Measurements from ENCODE around the gene RFFL.

The RFFL gene

DNA sequence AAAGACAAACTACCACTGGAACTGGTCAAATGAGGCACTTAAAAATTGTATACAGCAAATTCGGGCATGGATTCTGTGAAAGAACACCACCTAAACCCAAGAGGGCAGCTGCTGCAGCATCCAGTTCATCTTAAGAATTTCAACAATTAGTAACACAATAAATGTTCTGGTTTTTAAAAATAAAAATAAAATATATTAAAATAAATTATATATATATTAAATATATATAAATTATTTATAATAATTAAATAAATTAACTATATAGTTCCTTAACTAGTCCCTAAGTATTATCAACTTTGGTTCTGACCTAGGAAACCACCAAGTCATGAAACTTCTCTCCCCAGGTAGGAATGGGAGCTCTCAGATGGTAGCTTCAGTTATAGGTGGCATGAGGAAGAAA lies 13.4 kb upstream of the RFFL start:
- POLR2A ChIA-PET, result no interaction called here
- Histone ChIP-seq H3K36me3 (ENCODE audit: control insufficient read depth in 2 of 2, insufficient read depth in 1 of 2, low read length in 2 of 2) (no peaks in the 10 kb centered on the region), H3K4me3 (ENCODE audit: low read depth, low read length) (no peak overlapping the region), H3K9me3 (ENCODE audit: control insufficient read depth, insufficient read depth, low read depth, low read length) (no peaks in the 10 kb centered on the region), H3K4me1 (ENCODE audit: control insufficient read depth, insufficient read depth, low read length) (peaks cover 12% of the 10 kb centered on the region), H3K27ac (ENCODE audit: extremely low read depth, low read depth, low read length) (no peak overlapping the region)
- CTCF ChIA-PET, result interaction anchor here (0.6 to 2.1 kb wide), 3 partner anchors 13 to 16 kb away, joined by 3 to 5 read pairs (median 3); no protein-coding TSS in a partner anchor
- TF ChIP-seq ZNF184 (tag by site-specific recombination; IDR thresholded peaks at IDR 0.05) (no peak), ZNF174 (tag by site-specific recombination; IDR thresholded peaks at IDR 0.05) (no peak), ZNF626 (tag by site-specific recombination; IDR thresholded peaks at IDR 0.05) (no peak), ZNF610 (tag by site-specific recombination; IDR thresholded peaks at IDR 0.05; ENCODE audit: borderline replicate concordance) (no peak), TCF7L2 (IDR thresholded peaks at IDR 0.05; ENCODE audit: borderline replicate concordance, low read depth, low read length) (no peak), ZNF660 (tag by site-specific recombination; IDR thresholded peaks at IDR 0.05) (no peak), ZNF514 (tag by site-specific recombination; IDR thresholded peaks at IDR 0.05) (no peak), ZNF837 (tag by site-specific recombination; IDR thresholded peaks at IDR 0.05) (no peak), ZNF670 (tag by site-specific recombination; IDR thresholded peaks at IDR 0.05; ENCODE audit: low read depth) (no peak), ZNF311 (tag by site-specific recombination; IDR thresholded peaks at IDR 0.05; ENCODE audit: borderline replicate concordance) (no peak), ZNF529 (tag by site-specific recombination; IDR thresholded peaks at IDR 0.05; ENCODE audit: insufficient replicate concordance) (no peak), ZNF664 (tag by site-specific recombination; IDR thresholded peaks at IDR 0.05) (no peak), EGR2 (tag by site-specific recombination; IDR thresholded peaks at IDR 0.05; ENCODE audit: low read depth) (no peak), ZNF548 (tag by site-specific recombination; IDR thresholded peaks at IDR 0.05) (no peak)
- TF ChIP-seq, protein P1, sequence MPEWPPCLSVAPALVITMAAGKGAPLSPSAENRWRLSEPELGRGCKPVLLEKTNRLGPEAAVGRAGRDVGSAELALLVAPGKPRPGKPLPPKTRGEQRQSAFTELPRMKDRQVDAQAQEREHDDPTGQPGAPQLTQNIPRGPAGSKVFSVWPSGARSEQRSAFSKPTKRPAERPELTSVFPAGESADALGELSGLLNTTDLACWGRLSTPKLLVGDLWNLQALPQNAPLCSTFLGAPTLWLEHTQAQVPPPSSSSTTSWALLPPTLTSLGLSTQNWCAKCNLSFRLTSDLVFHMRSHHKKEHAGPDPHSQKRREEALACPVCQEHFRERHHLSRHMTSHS (tag by site-specific recombination; IDR thresholded peaks at IDR 0.05), result no peak
- TF ChIP-seq, protein P2, sequence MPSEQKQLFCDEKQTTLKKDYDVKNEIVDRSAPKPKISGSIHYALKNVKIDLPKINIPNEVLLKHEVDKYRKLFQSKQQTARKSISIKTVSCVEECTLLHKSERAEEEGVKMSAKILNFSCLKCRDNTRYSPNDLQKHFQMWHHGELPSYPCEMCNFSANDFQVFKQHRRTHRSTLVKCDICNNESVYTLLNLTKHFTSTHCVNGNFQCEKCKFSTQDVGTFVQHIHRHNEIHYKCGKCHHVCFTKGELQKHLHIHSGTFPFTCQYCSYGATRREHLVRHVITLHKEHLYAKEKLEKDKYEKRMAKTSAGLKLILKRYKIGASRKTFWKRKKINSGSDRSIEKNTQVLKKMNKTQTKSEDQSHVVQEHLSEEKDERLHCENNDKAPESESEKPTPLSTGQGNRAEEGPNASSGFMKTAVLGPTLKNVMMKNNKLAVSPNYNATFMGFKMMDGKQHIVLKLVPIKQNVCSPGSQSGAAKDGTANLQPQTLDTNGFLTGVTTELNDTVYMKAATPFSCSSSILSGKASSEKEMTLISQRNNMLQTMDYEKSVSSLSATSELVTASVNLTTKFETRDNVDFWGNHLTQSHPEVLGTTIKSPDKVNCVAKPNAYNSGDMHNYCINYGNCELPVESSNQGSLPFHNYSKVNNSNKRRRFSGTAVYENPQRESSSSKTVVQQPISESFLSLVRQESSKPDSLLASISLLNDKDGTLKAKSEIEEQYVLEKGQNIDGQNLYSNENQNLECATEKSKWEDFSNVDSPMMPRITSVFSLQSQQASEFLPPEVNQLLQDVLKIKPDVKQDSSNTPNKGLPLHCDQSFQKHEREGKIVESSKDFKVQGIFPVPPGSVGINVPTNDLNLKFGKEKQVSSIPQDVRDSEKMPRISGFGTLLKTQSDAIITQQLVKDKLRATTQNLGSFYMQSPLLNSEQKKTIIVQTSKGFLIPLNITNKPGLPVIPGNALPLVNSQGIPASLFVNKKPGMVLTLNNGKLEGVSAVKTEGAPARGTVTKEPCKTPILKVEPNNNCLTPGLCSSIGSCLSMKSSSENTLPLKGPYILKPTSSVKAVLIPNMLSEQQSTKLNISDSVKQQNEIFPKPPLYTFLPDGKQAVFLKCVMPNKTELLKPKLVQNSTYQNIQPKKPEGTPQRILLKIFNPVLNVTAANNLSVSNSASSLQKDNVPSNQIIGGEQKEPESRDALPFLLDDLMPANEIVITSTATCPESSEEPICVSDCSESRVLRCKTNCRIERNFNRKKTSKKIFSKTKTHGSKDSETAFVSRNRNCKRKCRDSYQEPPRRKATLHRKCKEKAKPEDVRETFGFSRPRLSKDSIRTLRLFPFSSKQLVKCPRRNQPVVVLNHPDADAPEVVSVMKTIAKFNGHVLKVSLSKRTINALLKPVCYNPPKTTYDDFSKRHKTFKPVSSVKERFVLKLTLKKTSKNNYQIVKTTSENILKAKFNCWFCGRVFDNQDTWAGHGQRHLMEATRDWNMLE (tag by site-specific recombination; conservative IDR thresholded peaks at IDR 0.05; ENCODE audit: low read depth), result no peak
- TF ChIP-seq, protein P3, sequence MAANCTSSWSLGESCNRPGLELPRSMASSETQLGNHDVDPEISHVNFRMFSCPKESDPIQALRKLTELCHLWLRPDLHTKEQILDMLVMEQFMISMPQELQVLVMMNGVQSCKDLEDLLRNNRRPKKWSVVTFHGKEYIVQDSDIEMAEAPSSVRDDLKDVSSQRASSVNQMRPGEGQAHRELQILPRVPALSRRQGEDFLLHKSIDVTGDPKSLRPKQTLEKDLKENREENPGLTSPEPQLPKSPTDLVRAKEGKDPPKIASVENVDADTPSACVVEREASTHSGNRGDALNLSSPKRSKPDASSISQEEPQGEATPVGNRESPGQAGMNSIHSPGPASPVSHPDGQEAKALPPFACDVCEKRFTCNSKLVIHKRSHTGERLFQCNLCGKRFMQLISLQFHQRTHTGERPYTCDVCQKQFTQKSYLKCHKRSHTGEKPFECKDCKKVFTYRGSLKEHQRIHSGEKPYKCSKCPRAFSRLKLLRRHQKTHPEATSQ (tag by site-specific recombination; IDR thresholded peaks at IDR 0.05), result no peak
- TF ChIP-seq, protein P4, sequence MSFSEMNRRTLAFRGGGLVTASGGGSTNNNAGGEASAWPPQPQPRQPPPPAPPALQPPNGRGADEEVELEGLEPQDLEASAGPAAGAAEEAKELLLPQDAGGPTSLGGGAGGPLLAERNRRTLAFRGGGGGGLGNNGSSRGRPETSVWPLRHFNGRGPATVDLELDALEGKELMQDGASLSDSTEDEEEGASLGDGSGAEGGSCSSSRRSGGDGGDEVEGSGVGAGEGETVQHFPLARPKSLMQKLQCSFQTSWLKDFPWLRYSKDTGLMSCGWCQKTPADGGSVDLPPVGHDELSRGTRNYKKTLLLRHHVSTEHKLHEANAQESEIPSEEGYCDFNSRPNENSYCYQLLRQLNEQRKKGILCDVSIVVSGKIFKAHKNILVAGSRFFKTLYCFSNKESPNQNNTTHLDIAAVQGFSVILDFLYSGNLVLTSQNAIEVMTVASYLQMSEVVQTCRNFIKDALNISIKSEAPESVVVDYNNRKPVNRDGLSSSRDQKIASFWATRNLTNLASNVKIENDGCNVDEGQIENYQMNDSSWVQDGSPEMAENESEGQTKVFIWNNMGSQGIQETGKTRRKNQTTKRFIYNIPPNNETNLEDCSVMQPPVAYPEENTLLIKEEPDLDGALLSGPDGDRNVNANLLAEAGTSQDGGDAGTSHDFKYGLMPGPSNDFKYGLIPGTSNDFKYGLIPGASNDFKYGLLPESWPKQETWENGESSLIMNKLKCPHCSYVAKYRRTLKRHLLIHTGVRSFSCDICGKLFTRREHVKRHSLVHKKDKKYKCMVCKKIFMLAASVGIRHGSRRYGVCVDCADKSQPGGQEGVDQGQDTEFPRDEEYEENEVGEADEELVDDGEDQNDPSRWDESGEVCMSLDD (tag by site-specific recombination; IDR thresholded peaks at IDR 0.05), result no peak
- TF ChIP-seq, protein P5, sequence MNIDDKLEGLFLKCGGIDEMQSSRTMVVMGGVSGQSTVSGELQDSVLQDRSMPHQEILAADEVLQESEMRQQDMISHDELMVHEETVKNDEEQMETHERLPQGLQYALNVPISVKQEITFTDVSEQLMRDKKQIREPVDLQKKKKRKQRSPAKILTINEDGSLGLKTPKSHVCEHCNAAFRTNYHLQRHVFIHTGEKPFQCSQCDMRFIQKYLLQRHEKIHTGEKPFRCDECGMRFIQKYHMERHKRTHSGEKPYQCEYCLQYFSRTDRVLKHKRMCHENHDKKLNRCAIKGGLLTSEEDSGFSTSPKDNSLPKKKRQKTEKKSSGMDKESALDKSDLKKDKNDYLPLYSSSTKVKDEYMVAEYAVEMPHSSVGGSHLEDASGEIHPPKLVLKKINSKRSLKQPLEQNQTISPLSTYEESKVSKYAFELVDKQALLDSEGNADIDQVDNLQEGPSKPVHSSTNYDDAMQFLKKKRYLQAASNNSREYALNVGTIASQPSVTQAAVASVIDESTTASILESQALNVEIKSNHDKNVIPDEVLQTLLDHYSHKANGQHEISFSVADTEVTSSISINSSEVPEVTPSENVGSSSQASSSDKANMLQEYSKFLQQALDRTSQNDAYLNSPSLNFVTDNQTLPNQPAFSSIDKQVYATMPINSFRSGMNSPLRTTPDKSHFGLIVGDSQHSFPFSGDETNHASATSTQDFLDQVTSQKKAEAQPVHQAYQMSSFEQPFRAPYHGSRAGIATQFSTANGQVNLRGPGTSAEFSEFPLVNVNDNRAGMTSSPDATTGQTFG (tag by site-specific recombination; IDR thresholded peaks at IDR 0.05; ENCODE audit: borderline replicate concordance), result no peak
